Lower lobe of right lung (tissue), 2 donors: ENCODE measurements around the gene EVL. TPM values are rescaled to one million over a fixed set of nuclear protein-coding genes. Genes with fewer than 3 reads are reported as not detected.

Source experiments
- ATAC-seq, 2 donors: fragments of 200-7000 bp; cut with Tn5 transposase; one replicate each; pipeline ENCODE4 v1.9.1; 2020 to 2022; ENCODE audit warnings: mild to moderate bottlenecking in 2 of 2, moderate library complexity in 2 of 2
- DNase-seq: peaks from one replicate; pipeline ENCODE4 v3.0.0-alpha.2; 2020
- H3K27ac ChIP-seq: fragments of 200-600 bp; one replicate; pipeline ENCODE4 v1.8.0; 2022
- H3K27me3 ChIP-seq: fragments of 200-600 bp; one replicate; pipeline ENCODE4 v1.8.0; 2022; ENCODE audit warnings: low read depth
- H3K36me3 ChIP-seq: fragments of 200-600 bp; one replicate; pipeline ENCODE4 v1.8.0; 2022; ENCODE audit warnings: mild to moderate bottlenecking
- H3K4me1 ChIP-seq: fragments of 200-600 bp; one replicate; pipeline ENCODE4 v1.8.0; 2022
- H3K4me3 ChIP-seq: fragments of 200-600 bp; one replicate; pipeline ENCODE4 v1.8.0; 2022; ENCODE audit warnings: mild to moderate bottlenecking
- H3K9me3 ChIP-seq: fragments of 200-600 bp; one replicate; pipeline ENCODE4 v1.8.0; 2022
- intact Hi-C: fragments of 100-400 bp; cut with DNase I; formaldehyde crosslinking; loops from one replicate; pipeline ENCODE4 v1.11.0; 2022
- total RNA-seq: library from RNA; stranded (reverse); fragmentation: NEBNext Ultra II Directional; extraction: Animal tissue kit (Norgen Biotek cat#: 25700); gene quantifications from one replicate; pipeline ENCODE4 v1.2.1, GENCODE V29; 2021
- TF ChIP-seq, protein P1 (sequence below): fragments of 200-600 bp; IDR thresholded peaks from one replicate; pipeline ENCODE4 v1.8.0; 2022; ENCODE audit warnings: antibody characterized with exemption, mild to moderate bottlenecking
- donor health status: DM: no; HTN: yes; CAD: no; lungs with severe emphysema.

EVL gene
- total RNA-seq, 1 donor from 2014 or later, result 226 TPM

DNA sequence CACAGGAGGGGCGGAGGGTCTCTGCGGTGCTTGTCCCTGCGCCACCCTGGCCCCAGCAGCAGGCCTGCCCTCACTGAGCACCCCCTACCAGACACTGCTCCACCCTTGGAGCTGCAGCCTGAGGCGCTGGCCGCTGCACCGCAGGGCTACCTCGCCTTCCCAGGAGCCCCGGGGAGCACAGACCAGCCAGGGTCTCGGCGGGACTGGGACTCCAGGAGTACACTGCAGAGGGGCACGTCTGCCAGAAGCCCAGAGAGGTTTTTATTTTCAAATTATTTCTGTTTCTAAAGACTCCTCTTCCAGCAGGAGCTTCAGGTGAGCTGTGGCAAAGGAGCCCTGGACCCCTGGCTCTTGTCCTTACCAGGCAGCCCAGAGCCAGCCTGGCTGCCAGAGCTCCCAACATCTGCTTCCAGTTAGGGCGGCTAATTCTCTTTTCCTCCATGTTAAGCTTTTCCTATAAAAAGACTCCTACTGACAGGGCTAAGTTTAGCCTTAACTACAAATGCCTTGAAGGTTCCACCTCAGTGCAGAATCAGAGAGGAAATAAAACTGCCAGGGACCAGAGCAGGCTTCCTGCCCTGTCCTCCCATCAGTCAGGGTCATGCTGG lies 67.8 kb downstream of the EVL start:
- Histone ChIP-seq H3K4me3 (no peak overlapping the region), H3K27me3 (no peaks in the 10 kb centered on the region), H3K36me3 (peaks cover 96% of the 10 kb centered on the region), H3K27ac (no peak overlapping the region), H3K4me1 (no peaks in the 10 kb centered on the region), H3K9me3 (no peaks in the 10 kb centered on the region)
- DNase-seq, result no peak
- ATAC-seq, result no peak
- TF ChIP-seq, protein P1, sequence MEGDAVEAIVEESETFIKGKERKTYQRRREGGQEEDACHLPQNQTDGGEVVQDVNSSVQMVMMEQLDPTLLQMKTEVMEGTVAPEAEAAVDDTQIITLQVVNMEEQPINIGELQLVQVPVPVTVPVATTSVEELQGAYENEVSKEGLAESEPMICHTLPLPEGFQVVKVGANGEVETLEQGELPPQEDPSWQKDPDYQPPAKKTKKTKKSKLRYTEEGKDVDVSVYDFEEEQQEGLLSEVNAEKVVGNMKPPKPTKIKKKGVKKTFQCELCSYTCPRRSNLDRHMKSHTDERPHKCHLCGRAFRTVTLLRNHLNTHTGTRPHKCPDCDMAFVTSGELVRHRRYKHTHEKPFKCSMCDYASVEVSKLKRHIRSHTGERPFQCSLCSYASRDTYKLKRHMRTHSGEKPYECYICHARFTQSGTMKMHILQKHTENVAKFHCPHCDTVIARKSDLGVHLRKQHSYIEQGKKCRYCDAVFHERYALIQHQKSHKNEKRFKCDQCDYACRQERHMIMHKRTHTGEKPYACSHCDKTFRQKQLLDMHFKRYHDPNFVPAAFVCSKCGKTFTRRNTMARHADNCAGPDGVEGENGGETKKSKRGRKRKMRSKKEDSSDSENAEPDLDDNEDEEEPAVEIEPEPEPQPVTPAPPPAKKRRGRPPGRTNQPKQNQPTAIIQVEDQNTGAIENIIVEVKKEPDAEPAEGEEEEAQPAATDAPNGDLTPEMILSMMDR, result no peak
- intact Hi-C loops, result no loop called here

DNA sequence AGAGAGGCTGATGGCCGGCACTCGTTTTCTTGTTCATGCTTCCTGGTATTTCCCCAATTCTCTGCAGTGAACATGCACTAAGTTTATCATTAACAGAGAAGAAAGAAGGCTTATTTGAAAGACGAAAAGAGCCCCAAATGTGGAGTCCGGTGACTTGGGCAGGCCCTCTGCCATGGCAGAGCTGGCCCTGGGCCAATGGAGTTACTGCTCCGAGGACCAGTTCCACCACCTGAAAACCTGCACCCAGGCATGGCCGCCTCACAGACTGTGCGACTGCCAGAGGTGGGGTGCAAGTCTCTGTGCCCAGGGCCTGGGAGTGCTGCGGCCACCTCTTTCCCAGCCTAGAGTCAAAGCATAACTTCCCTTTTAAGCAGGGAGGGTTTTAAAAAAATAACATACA lies 69.4 kb downstream of the EVL start:
- TF ChIP-seq, protein P1, result no peak
- Histone ChIP-seq H3K27ac (no peak overlapping the region), H3K27me3 (no peaks in the 10 kb centered on the region), H3K9me3 (no peaks in the 10 kb centered on the region), H3K4me1 (no peaks in the 10 kb centered on the region), H3K4me3 (no peak overlapping the region), H3K36me3 (peaks cover 95% of the 10 kb centered on the region)
- ATAC-seq (no peak), DNase-seq (no peak)
- intact Hi-C loops, result no loop called here

DNA sequence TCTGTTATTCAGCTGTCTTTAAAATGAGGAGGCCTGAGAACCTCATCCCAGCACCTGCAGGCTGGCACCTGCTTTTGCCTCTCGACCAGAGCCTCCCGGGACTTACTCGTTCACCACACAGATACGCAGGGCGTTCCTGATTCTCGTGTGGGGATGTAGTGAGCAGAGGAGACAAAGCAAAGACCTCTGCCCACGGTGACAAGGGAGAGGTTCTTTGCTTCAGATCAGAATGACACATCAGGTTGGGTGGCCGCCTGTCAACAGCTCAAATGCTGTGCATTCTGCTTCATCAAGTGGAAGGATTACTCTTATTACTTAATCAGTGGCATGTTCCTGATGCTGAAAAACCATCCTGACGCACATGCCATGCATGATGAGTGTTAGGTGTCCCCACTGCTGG lies 69.9 kb downstream of the EVL start:
- H3K4me1 ChIP-seq, result peaks cover under 1% of the 10 kb centered on the region
- H3K9me3 ChIP-seq, result no peaks in the 10 kb centered on the region
- no peak overlapping the region for H3K4me3 ChIP-seq
- H3K27me3 ChIP-seq, result no peaks in the 10 kb centered on the region
- peaks cover 90% of the 10 kb centered on the region for H3K36me3 ChIP-seq
- DNase-seq (no peak), ATAC-seq (no peak)
- TF ChIP-seq, protein P1, result no peak
- intact Hi-C loops, result no loop called here
- H3K27ac ChIP-seq, result no peak overlapping the region

DNA sequence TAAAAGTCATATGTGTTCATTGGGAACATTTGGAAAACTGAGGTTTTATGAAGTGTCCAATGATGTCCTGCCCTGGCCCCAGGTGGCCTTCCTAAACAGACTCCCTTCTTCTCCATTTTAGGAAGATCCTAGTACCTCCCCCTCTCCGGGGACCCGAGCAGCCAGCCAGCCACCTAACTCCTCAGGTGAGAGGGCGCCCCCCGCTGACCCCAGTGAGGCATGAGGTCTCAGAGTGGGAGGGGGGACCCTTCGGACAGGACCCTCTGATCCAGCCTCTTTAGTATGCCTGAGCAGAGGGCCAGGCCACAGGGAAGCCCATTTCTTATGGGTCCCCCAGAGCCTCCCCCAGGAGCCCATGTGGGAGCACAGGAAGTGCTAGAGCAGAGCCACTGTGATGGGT lies 70.6 kb downstream of the EVL start:
- no peak for ATAC-seq
- no peaks in the 10 kb centered on the region for H3K27me3 ChIP-seq
- intact Hi-C loops, result no loop called here
- no peak overlapping the region for H3K27ac ChIP-seq
- peaks cover 7% of the 10 kb centered on the region for H3K4me1 ChIP-seq
- no peak for DNase-seq
- TF ChIP-seq, protein P1, result no peak
- H3K36me3 ChIP-seq, result peaks cover 88% of the 10 kb centered on the region
- H3K4me3 ChIP-seq, result no peak overlapping the region
- no peaks in the 10 kb centered on the region for H3K9me3 ChIP-seq

DNA sequence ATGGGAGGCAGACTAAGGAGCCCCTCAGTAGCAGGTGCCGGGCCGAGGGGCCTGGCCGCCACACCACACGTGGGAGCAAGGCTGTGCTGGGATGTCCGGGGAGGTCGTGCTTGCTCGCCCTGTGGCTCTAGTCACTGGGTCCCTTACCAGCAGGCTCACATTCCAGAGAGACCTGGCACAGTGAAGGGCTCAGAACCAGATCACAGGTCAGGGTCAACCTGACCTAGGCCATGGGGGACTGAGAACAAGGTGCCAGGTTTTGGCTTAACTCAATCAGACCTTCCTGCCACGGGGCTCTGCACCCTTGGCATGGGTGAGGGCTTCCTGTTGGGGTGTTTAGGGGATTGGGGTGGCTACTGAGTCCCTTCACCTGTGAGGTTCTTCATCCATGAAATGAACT lies 72.0 kb downstream of the EVL start:
- H3K9me3 ChIP-seq, result no peaks in the 10 kb centered on the region
- H3K27ac ChIP-seq, result no peak overlapping the region
- H3K4me1 ChIP-seq, result peaks cover 20% of the 10 kb centered on the region
- DNase-seq (no peak), ATAC-seq (no peak)
- no peak overlapping the region for H3K4me3 ChIP-seq
- no peaks in the 10 kb centered on the region for H3K27me3 ChIP-seq
- peaks cover 79% of the 10 kb centered on the region for H3K36me3 ChIP-seq
- intact Hi-C loops, result no loop called here
- TF ChIP-seq, protein P1, result no peak
